ENCODE measurements around the gene GJB2. TPM values are rescaled to one million over a fixed set of nuclear protein-coding genes. Genes with fewer than 3 reads are reported as not detected.

GJB2 gene
- total RNA-seq, 6 experiments from 2014 or later: not detected

DNA sequence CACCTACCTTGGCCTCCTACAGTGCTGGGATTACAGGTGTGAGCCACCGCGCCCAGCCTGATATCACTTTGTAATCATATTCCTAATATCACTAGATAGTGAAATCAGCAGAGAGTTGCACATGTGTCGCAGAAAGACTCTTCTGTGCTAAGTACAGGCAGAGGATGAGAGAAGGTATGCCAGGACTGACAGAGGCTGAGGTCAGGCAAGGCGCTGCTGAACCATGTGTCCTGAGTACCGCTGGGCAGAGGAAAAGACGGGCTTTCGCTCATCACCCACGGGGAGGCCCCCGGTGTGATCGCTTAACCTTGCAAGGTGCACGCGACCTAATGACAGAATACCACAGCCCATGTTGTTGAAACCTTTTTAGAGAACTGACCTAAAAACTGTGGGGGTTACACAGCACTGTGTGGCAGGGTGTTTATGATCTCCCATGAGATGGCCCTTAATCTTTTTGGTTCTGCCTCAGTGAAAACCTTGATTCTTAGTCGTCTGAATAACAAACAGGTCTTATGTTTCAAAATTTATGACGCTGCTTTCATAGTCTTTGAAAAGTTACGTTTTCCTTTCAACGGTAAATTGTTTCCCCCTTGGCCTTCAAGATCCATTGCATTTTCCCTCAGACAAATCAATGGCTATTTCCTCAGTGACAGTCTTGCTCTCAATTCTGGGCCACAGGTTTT, 44.1 kb downstream of the GJB2 start:
- H3K9me3 Mint-ChIP-seq: no peaks in the 10 kb centered on the region
- no peak overlapping the region for H3K27ac Mint-ChIP-seq
- no peak for DNase-seq
- peaks cover 71% of the 10 kb centered on the region for H3K27me3 Mint-ChIP-seq (ENCODE audit: insufficient read depth)
- TF ChIP-seq, protein P1, sequence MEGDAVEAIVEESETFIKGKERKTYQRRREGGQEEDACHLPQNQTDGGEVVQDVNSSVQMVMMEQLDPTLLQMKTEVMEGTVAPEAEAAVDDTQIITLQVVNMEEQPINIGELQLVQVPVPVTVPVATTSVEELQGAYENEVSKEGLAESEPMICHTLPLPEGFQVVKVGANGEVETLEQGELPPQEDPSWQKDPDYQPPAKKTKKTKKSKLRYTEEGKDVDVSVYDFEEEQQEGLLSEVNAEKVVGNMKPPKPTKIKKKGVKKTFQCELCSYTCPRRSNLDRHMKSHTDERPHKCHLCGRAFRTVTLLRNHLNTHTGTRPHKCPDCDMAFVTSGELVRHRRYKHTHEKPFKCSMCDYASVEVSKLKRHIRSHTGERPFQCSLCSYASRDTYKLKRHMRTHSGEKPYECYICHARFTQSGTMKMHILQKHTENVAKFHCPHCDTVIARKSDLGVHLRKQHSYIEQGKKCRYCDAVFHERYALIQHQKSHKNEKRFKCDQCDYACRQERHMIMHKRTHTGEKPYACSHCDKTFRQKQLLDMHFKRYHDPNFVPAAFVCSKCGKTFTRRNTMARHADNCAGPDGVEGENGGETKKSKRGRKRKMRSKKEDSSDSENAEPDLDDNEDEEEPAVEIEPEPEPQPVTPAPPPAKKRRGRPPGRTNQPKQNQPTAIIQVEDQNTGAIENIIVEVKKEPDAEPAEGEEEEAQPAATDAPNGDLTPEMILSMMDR (IDR thresholded peaks at IDR 0.05): no peak
- no peaks in the 10 kb centered on the region for H3K4me1 Mint-ChIP-seq (ENCODE audit: low read depth)
- H3K36me3 Mint-ChIP-seq (ENCODE audit: low read depth): no peaks in the 10 kb centered on the region
- H3K4me3 Mint-ChIP-seq: no peak overlapping the region

DNA sequence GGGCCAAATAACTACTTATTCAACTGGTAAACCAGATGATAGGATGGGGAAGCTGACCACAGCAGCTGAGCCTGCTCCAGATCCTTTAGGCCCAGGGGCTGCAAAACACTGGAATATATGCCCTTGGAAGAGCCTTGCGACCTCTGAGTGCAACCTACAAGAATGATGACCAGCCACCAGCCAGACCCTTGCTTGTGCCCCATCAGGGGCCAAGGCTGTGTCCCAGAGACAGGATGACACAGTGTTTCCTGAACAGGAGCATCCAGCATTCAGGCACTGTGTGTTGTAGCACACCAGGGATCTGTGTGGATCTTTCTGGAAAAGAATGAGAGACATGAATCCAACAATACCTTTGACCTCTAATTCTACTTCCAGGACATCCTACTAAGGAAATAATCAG, 46.4 kb downstream of the GJB2 start:
- H3K9me3 Mint-ChIP-seq: no peaks in the 10 kb centered on the region
- H3K27ac Mint-ChIP-seq: no peak overlapping the region
- DNase-seq: no peak
- H3K4me3 Mint-ChIP-seq: no peak overlapping the region
- no peaks in the 10 kb centered on the region for H3K36me3 Mint-ChIP-seq (ENCODE audit: low read depth)
- TF ChIP-seq, protein P1 (IDR thresholded peaks at IDR 0.05): no peak
- peaks cover 68% of the 10 kb centered on the region for H3K27me3 Mint-ChIP-seq (ENCODE audit: insufficient read depth)
- no peaks in the 10 kb centered on the region for H3K4me1 Mint-ChIP-seq (ENCODE audit: low read depth)

DNA sequence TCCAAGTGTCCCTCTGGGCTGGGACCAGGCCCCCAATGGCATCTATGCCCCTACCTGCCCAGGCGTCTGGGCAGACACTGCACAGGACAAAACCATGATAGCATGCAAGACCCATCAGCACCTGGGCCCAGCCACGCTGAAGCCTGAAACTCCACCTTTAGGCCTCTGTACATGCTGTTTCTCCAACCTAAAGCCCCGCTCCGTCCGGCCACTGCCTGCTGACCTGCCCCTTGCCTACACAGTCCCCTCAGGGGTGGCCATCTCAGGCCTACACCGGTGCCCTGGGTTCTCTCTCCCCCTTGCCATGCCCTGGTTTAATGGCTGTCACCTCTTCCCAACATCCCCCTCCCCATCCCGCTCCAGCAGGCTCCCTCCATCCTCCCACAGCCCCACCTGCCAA, 47.2 kb downstream of the GJB2 start:
- no peak for DNase-seq
- TF ChIP-seq, protein P1 (IDR thresholded peaks at IDR 0.05): no peak
- H3K36me3 Mint-ChIP-seq (ENCODE audit: low read depth): no peaks in the 10 kb centered on the region
- no peak overlapping the region for H3K4me3 Mint-ChIP-seq
- peaks cover 70% of the 10 kb centered on the region for H3K27me3 Mint-ChIP-seq (ENCODE audit: insufficient read depth)
- H3K9me3 Mint-ChIP-seq: no peaks in the 10 kb centered on the region
- no peaks in the 10 kb centered on the region for H3K4me1 Mint-ChIP-seq (ENCODE audit: low read depth)
- H3K27ac Mint-ChIP-seq: no peak overlapping the region

DNA sequence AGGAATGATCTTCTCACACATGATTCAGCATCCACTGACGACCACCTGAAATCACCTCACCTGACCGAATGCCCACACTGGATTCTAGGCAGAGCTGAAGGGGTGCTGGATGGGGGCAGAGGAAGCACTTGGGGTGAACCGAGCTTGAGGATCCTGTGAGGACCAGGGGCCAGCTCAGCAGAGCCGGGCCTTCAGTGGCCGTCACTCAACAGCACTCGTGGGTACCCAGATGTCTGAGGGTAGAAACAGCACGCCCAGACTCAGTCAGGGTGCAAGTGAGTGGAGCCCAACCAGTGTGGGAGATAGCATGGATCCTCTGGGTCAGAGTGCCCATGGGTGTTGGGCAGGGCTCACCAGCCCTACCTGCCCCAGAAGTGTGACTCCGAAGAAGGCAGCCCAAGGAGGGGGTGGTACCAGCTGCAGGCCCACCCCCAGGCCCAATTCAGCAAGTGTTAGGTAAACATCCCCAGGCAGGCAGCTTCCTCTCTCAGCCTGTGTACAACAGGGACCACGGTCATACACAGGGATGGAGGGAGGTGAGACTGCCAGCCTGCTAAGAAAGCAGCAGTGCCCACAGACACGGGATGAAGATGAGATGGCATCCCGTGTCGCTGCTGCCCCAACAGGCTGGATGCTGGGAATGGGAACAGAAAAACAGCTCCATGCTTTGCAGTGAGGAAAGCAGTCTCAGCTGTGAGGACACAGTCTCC, 48.4 kb downstream of the GJB2 start:
- no peaks in the 10 kb centered on the region for H3K4me1 Mint-ChIP-seq (ENCODE audit: low read depth)
- TF ChIP-seq, protein P1 (IDR thresholded peaks at IDR 0.05): no peak
- no peaks in the 10 kb centered on the region for H3K9me3 Mint-ChIP-seq
- no peak overlapping the region for H3K4me3 Mint-ChIP-seq
- H3K27ac Mint-ChIP-seq: no peak overlapping the region
- DNase-seq: no peak
- H3K36me3 Mint-ChIP-seq (ENCODE audit: low read depth): no peaks in the 10 kb centered on the region
- peaks cover 67% of the 10 kb centered on the region for H3K27me3 Mint-ChIP-seq (ENCODE audit: insufficient read depth)

DNA sequence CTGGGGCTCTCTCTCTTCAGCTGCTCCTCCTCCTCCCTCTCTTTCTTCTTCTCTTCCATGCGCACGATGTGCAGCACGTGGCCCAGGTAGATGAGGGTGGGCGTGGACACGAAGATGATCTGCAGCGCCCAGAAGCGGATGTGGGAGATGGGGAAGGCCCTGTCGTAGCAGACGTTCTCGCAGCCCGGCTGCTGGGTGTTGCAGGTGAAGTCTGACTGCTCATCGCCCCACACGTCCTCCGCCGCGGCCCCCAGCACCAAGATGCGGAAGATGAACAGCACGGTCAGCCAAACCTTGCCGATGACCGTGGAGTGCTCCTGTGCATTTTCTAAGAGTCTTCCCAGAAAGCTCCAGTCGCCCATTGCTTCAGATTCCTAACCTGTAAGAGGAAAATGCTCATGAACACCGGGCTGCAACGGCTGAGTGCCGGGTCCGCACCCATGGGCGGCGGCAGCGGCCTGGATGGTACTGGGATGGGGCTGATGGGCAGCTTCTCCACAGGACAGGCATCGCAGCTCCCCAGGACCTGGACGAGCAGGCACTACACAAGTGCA, 49.7 kb downstream of the GJB2 start:
- Mint-ChIP-seq H3K27me3 (ENCODE audit: insufficient read depth) (peaks cover 57% of the 10 kb centered on the region), H3K9me3 (no peaks in the 10 kb centered on the region), H3K4me3 (no peak overlapping the region), H3K36me3 (ENCODE audit: low read depth) (no peaks in the 10 kb centered on the region), H3K27ac (no peak overlapping the region), H3K4me1 (ENCODE audit: low read depth) (no peaks in the 10 kb centered on the region)
- DNase-seq: no peak
- TF ChIP-seq, protein P1 (IDR thresholded peaks at IDR 0.05): no peak
